Type B pancreatic cell (in vitro differentiated cells): ENCODE measurements around the gene FLNB. TPM values are rescaled to one million over a fixed set of nuclear protein-coding genes. Genes with fewer than 3 reads are reported as not detected.

Experiments used
- DNase-seq: peaks from one replicate; pipeline ENCODE4 v3.0.0; 2021; ENCODE audit warnings: mixed read lengths; ENCODE audit not compliant: unreplicated experiment; ENCODE audit errors: extremely low spot score
- H3K27ac Mint-ChIP-seq: 2 replicates; pipeline ENCODE4 v1.8.0; 2021; ENCODE audit warnings: mild to moderate bottlenecking, mixed read lengths
- H3K27me3 Mint-ChIP-seq: 2 replicates; pipeline ENCODE4 v1.8.0; 2021; ENCODE audit warnings: mixed read lengths
- H3K36me3 Mint-ChIP-seq: 2 replicates; pipeline ENCODE4 v1.8.0; 2021; ENCODE audit warnings: mixed read lengths
- H3K4me1 Mint-ChIP-seq: one replicate; pipeline ENCODE4 v1.8.0; 2021; ENCODE audit warnings: mixed read lengths; ENCODE audit not compliant: unreplicated experiment
- H3K4me3 Mint-ChIP-seq: 2 replicates; pipeline ENCODE4 v1.8.0; 2021; ENCODE audit warnings: mild to moderate bottlenecking, mixed read lengths
- H3K9me3 Mint-ChIP-seq: 2 replicates; pipeline ENCODE4 v1.8.0; 2021; ENCODE audit warnings: mixed read lengths
- CTCF ChIP-seq: fragments of 200-600 bp; sonication (generic); conservative IDR thresholded peaks from 2 replicates; pipeline ENCODE4 v1.5.0; 2021; ENCODE audit warnings: antibody characterized with exemption, mild to moderate bottlenecking
- total RNA-seq: library from RNA; stranded (reverse); gene quantifications from 2 replicates; pipeline ENCODE4 v1.2.1, GENCODE V29; 2021; ENCODE audit warnings: low replicate concordance

Gene FLNB
- total RNA-seq, 1 donor from 2014 or later, result 204 TPM

DNA sequence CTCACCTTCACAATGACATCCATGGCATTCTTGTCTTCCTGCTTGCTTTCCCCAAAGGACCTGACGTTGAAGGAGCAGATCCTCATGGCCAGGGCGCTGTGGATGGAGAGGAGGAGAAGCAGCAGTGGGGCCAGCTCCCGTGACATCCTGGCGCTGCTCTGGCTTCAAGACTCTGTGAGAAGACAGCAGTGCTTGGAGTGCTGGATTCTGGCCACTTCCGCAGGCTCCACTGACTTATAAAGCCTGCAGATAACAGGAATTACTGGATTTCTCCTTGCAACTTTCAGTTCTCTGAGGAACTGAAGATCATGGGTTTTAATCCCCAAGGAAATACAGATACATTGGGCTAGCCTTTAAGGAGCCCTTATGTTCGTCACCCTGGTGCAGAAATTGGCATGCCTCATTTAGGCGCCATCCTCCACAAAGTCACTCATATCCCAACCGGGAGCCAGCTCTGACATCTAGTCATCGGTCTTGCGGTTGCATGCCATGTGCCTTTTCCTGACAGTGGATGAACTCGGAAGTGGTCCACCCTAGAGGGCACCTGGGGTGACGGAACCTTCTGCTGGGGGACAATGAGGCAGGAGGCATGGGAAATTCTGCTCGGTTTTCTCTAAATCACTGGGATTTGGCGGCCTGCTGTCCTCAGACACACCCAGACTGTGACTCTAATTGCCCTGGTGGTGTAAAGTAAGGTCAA lies 202.7 kb downstream of the FLNB start, which contains the start of gene DNASE1L3:
Gene DNASE1L3, minus strand, starts transcription at position 212 of the 700 bp plus-strand sequence. Its CDS starts 66 bp downstream, at position 146.
- no peak for TF ChIP-seq CTCF
- DNase-seq, result no peak
- no peaks in the 10 kb centered on the region for H3K36me3 Mint-ChIP-seq
- H3K27me3 Mint-ChIP-seq, result peaks cover 7% of the 10 kb centered on the region
- H3K27ac Mint-ChIP-seq, result no peak within 1 kb of the TSS
- H3K4me3 Mint-ChIP-seq, result no peak within 1 kb of the TSS
- H3K9me3 Mint-ChIP-seq, result no peaks in the 10 kb centered on the region
- H3K4me1 Mint-ChIP-seq, result peaks cover 5% of the 10 kb centered on the region

GRCh38 chr3:58214484-58215316 lies 206.5 kb downstream of the FLNB start:
- no peaks in the 10 kb centered on the region for H3K9me3 Mint-ChIP-seq
- DNase-seq, result no peak
- TF ChIP-seq CTCF, result no peak
- H3K36me3 Mint-ChIP-seq, result no peaks in the 10 kb centered on the region
- H3K27ac Mint-ChIP-seq, result no peak overlapping the region
- peaks cover 12% of the 10 kb centered on the region for H3K4me1 Mint-ChIP-seq
- peaks cover 9% of the 10 kb centered on the region for H3K27me3 Mint-ChIP-seq
- H3K4me3 Mint-ChIP-seq, result no peak overlapping the region

- Mint-ChIP-seq H3K4me3 (no peak overlapping the region), H3K27ac (no peak overlapping the region), H3K9me3 (no peaks in the 10 kb centered on the region), H3K4me1 (peaks cover 12% of the 10 kb centered on the region), H3K27me3 (peaks cover 14% of the 10 kb centered on the region), H3K36me3 (no peaks in the 10 kb centered on the region)
- DNase-seq, result no peak
- TF ChIP-seq CTCF, result no peak
These were observed 207.2 kb downstream of the FLNB start for GRCh38 chr3:58215317-58216025.

GRCh38 chr3:58216496-58217195 lies 208.4 kb downstream of the FLNB start:
- no peak for DNase-seq
- Mint-ChIP-seq H3K27ac (no peak overlapping the region), H3K27me3 (peaks cover 11% of the 10 kb centered on the region), H3K4me3 (no peak overlapping the region), H3K36me3 (no peaks in the 10 kb centered on the region), H3K9me3 (no peaks in the 10 kb centered on the region), H3K4me1 (peaks cover 12% of the 10 kb centered on the region)
- no peak for TF ChIP-seq CTCF

- peak; percentile 82 for TF ChIP-seq CTCF
- Mint-ChIP-seq H3K36me3 (no peaks in the 10 kb centered on the region), H3K27ac (no peak overlapping the region), H3K9me3 (no peaks in the 10 kb centered on the region), H3K4me1 (peaks cover 12% of the 10 kb centered on the region), H3K27me3 (peaks cover 11% of the 10 kb centered on the region), H3K4me3 (no peak overlapping the region)
- no peak for DNase-seq
These were observed 209.1 kb downstream of the FLNB start for GRCh38 chr3:58217209-58217811.
